ENCODE data around the gene RSBN1L. TPM values are rescaled to one million over a fixed set of nuclear protein-coding genes. Genes with fewer than 3 reads are reported as not detected.
A peak's percentile ranks its signal among the peaks of the same experiment; 100 is the strongest.

The RSBN1L gene
- total RNA-seq, 2 donors from 2014 or later = 20.1 to 25.5 TPM

DNA sequence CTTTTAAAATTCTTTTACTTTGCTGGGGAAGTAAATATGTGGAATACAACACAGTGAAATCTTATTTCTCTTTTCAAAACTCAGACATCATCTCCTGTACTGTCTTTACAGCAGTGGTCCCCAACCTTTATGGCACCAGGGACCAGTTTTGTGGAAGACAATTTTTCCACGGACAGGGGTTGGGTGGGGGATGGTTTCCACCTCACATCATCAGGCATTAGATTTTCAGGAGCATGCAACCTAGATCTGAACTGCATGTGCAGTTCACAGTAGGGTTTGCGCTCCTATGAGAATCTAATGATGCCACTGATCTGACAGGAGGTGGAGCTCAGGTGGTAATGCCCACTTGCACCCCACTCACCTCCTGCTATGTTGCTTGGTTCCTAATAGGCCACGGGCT is 89.8 kb downstream of the RSBN1L start:
- no peaks in the 10 kb centered on the region for H3K36me3 ChIP-seq
- H3K9ac ChIP-seq (ENCODE audit: low read depth in 2 of 2, low read length in 2 of 2) = no peak overlapping the region
- no peaks in the 10 kb centered on the region for H3K27me3 ChIP-seq
- H3K4me1 ChIP-seq = no peaks in the 10 kb centered on the region
- H3K27ac ChIP-seq = no peak overlapping the region
- intact Hi-C loops (cut with DNase I) = no loop called here
- DNase-seq = no peak
- TF ChIP-seq, protein P1, sequence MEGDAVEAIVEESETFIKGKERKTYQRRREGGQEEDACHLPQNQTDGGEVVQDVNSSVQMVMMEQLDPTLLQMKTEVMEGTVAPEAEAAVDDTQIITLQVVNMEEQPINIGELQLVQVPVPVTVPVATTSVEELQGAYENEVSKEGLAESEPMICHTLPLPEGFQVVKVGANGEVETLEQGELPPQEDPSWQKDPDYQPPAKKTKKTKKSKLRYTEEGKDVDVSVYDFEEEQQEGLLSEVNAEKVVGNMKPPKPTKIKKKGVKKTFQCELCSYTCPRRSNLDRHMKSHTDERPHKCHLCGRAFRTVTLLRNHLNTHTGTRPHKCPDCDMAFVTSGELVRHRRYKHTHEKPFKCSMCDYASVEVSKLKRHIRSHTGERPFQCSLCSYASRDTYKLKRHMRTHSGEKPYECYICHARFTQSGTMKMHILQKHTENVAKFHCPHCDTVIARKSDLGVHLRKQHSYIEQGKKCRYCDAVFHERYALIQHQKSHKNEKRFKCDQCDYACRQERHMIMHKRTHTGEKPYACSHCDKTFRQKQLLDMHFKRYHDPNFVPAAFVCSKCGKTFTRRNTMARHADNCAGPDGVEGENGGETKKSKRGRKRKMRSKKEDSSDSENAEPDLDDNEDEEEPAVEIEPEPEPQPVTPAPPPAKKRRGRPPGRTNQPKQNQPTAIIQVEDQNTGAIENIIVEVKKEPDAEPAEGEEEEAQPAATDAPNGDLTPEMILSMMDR (IDR thresholded peaks at IDR 0.05) = no peak
- H3K9me3 ChIP-seq = no peaks in the 10 kb centered on the region
- no peak overlapping the region for H3K4me3 ChIP-seq

DNA sequence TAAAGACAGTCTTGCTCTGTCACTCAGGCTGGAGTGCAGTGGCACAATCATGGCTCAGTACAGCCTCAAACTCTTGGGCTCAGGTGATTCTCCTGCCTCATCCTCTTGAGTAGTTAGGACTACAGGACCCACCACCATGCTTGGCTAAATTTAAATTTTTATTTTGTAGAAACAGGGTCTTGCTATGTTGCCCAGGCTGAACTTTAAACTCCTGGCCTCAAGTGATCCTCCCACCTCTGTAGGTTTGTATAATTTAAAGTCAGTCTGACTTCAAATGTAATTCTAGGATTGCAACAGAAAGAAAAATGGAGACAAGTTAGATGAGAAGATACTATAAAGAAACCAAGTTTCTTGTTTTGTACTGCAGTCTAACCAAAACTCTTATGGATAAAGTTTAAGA is 90.5 kb downstream of the RSBN1L start:
- H3K9me3 ChIP-seq = no peaks in the 10 kb centered on the region
- TF ChIP-seq, protein P1 (IDR thresholded peaks at IDR 0.05) = no peak
- H3K9ac ChIP-seq (ENCODE audit: low read depth in 2 of 2, low read length in 2 of 2) = no peak overlapping the region
- H3K36me3 ChIP-seq = no peaks in the 10 kb centered on the region
- intact Hi-C loops (cut with DNase I) = no loop called here
- H3K27ac ChIP-seq = no peak overlapping the region
- H3K4me1 ChIP-seq = no peaks in the 10 kb centered on the region
- DNase-seq = no peak
- H3K4me3 ChIP-seq = no peak overlapping the region
- no peaks in the 10 kb centered on the region for H3K27me3 ChIP-seq

DNA sequence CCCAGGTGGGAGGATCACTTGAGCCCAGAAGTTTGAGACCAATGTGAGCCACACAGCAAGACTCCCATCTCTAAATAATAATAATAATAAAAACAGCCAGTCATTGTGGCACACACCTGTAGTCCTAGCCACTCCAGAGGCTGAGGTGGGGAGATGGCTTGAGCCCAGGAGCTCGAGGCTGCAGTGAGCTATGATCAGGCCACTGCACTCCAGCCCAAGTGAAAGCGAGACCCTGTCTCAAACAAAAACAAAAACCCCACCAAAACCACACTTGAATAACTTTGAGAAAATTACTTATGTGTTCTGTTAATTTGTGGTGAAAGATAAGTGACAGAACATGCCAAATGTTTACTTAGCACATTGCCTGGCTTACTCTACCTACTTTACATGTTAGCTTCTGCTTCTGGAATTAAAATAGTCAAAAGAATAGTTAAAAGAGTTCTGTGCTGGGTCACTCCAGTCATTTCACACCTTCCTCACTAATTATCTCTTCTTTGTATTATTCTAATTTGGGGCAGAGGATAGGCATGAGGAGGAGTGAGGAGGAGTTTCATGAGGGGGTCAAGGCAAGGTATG is 92.2 kb downstream of the RSBN1L start:
- DNase-seq = no peak

DNA sequence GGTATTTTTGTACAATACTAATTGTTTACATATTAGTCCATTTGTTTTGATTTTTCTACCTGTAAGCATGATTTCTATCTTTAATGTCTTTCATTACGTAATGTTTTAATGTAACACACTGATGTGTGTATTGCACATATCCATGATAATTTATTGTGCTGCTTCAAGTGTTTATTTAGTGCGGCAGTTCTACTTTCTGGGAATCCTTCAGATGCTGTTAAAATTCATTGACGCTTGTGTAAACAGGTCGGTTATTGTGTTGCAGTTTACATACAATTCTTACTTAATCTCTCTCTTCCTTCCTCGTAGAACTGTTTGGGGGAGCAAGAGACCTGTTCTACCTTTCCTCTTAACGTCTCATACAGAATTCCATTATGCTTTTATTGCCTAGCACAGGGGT is 95.1 kb downstream of the RSBN1L start:
- Histone ChIP-seq H3K4me1 (no peaks in the 10 kb centered on the region), H3K9ac (ENCODE audit: low read depth in 2 of 2, low read length in 2 of 2) (no peak overlapping the region), H3K36me3 (no peaks in the 10 kb centered on the region), H3K27me3 (no peaks in the 10 kb centered on the region), H3K27ac (peak overlapping the region; percentile 27), H3K9me3 (no peaks in the 10 kb centered on the region), H3K4me3 (no peak overlapping the region)
- intact Hi-C loops (cut with DNase I) = no loop called here
- DNase-seq = no peak
- TF ChIP-seq, protein P1 (IDR thresholded peaks at IDR 0.05) = no peak

More for the DNA sequence above, 92.2 kb downstream of the RSBN1L start:
- Histone ChIP-seq H3K27me3 (no peaks in the 10 kb centered on the region), H3K9ac (ENCODE audit: low read depth in 2 of 2, low read length in 2 of 2) (no peak overlapping the region), H3K4me3 (no peak overlapping the region), H3K27ac (no peak overlapping the region), H3K36me3 (no peaks in the 10 kb centered on the region), H3K9me3 (no peaks in the 10 kb centered on the region), H3K4me1 (no peaks in the 10 kb centered on the region)
- TF ChIP-seq, protein P1 (IDR thresholded peaks at IDR 0.05) = no peak
- intact Hi-C loops (cut with DNase I) = no loop called here

DNA sequence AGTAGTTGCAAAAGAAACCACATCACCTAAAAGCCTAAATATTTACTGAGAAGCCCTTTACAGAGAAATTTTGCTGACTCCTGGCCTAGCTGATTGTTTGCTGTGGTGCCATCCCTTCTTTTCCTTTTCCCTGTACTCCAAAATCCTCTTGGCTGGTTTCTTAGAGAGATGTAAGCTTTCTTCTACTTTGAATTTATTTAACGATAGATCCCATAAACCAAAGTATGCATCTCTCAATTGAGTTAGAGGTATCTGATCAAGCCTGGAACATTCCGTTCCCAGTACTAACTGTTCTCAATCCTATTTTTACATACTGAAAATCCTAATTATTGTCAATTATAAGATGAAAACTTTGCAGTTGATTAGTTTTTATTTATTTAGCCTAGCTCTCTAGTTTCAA is 95.7 kb downstream of the RSBN1L start:
- TF ChIP-seq, protein P1 (IDR thresholded peaks at IDR 0.05) = no peak
- no peak for DNase-seq
- Histone ChIP-seq H3K36me3 (no peaks in the 10 kb centered on the region), H3K4me3 (no peak overlapping the region), H3K27ac (peak overlapping the region; percentile 27), H3K9me3 (no peaks in the 10 kb centered on the region), H3K9ac (ENCODE audit: low read depth in 2 of 2, low read length in 2 of 2) (no peak overlapping the region), H3K4me1 (peaks cover 5% of the 10 kb centered on the region), H3K27me3 (no peaks in the 10 kb centered on the region)
- intact Hi-C loops (cut with DNase I) = no loop called here
